Retinal pigment epithelial cell (primary cell): Measurements from ENCODE around the gene PBX1.

Experiments
- DNase-seq: peaks from one replicate; pipeline ENCODE4 v3.0.0-alpha.2; 2010; ENCODE audit warnings: low read depth
- H3K4me3 ChIP-seq: 2 replicates; pipeline ENCODE4 v1.5.1; 2011; ENCODE audit warnings: mild to moderate bottlenecking, low read length, control low read depth, moderate library complexity
- TF ChIP-seq, protein P1 (sequence below): conservative IDR thresholded peaks from 2 replicates; pipeline ENCODE4 v1.5.1; 2011; ENCODE audit warnings: low read depth, low read length, control low read depth, inconsistent platforms

The PBX1 gene

DNA sequence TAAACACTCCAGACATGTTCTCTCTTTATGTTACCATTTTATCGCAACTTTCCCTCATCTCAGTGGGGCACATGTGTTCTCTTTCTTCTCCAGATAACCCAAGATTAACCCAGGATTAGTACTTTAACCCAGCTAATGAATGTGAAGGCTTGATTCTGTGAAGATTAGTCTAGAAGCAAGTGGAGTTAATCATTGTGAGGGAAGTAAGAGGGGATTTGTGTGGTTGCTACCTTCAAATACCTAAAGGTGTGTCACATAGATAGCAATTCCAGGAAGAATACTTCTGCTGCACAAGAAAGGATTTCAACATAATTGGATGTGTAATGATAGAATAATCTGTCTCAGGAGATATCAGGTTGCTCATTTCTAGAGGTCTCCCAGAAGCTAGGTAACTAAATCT, 327.1 kb downstream of the PBX1 start:
- DNase-seq, result no peak
- H3K4me3 ChIP-seq, result no peak overlapping the region
- TF ChIP-seq, protein P1, sequence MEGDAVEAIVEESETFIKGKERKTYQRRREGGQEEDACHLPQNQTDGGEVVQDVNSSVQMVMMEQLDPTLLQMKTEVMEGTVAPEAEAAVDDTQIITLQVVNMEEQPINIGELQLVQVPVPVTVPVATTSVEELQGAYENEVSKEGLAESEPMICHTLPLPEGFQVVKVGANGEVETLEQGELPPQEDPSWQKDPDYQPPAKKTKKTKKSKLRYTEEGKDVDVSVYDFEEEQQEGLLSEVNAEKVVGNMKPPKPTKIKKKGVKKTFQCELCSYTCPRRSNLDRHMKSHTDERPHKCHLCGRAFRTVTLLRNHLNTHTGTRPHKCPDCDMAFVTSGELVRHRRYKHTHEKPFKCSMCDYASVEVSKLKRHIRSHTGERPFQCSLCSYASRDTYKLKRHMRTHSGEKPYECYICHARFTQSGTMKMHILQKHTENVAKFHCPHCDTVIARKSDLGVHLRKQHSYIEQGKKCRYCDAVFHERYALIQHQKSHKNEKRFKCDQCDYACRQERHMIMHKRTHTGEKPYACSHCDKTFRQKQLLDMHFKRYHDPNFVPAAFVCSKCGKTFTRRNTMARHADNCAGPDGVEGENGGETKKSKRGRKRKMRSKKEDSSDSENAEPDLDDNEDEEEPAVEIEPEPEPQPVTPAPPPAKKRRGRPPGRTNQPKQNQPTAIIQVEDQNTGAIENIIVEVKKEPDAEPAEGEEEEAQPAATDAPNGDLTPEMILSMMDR, result no peak

- TF ChIP-seq, protein P1, result no peak
- DNase-seq, result no peak
- H3K4me3 ChIP-seq, result no peak overlapping the region
Measured at GRCh38 chr1:164891615-164892014, 332.6 kb downstream of the PBX1 start.

DNA sequence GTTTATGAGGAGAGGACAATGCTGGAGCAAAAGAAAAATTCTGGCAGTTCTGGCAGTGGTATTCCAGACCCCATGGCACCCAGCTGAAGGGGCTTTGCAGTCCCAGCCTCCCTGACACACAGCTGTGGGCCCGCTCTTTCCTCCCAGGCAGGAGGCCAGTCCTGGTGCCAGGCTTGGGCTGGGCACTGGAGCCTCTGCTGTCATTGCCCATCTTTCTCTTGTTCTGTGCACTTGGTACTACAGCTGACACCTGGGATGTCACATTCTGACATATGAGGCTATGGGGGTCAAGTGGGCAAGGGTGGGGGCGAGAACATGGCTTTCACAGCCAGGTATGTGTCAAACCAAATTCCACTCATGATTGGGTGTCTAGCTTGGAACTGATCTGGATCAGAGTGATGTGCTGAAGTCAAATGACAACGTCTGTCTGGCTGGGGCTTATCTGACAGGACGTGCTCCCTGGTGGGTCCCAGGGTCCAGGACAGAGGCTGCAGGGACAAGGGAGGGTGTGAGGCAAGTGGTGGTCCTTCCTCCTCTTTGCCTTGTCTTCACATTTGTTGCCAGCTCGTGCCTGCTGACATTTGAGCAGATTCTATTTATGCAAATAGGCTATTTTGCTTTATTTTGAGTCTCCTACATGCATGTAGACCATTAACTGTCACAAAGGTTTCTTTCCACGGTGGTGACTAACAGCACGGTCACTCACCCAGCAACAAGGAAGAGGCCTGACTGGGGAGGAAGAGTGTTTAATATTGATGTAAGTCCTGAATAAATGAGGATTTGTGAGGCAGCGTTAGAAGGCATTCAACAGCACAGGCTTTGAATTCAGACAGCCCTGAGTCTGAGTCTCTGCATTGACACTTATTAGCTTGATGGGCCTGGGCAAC, 336.3 kb downstream of the PBX1 start:
- TF ChIP-seq, protein P1, result no peak
- H3K4me3 ChIP-seq, result no peak overlapping the region
- no peak for DNase-seq

GRCh38 chr1:164901031-164901430, 342.0 kb downstream of the PBX1 start:
- TF ChIP-seq, protein P1, result no peak
- DNase-seq, result no peak
- no peak overlapping the region for H3K4me3 ChIP-seq
